NT2/D1 (cell line): Measurements from ENCODE around the gene JTB.
A peak's percentile ranks its signal among the peaks of the same experiment; 100 is the strongest.

Source experiments
- DNase-seq: peaks from one replicate; pipeline ENCODE4 v3.0.0-alpha.2; 2011; ENCODE audit warnings: low read depth, low spot score
- H3K27me3 ChIP-seq: 2 replicates; pipeline ENCODE4 v1.6.0; 2011; ENCODE audit warnings: mild to moderate bottlenecking; ENCODE audit not compliant: insufficient read length, insufficient read depth
- H3K36me3 ChIP-seq: 2 replicates; pipeline ENCODE4 v1.6.1; 2011; ENCODE audit warnings: mild to moderate bottlenecking, low read length, mixed read lengths; ENCODE audit not compliant: insufficient read depth, insufficient read length
- H3K4me1 ChIP-seq: 2 replicates; pipeline ENCODE4 v1.5.1; 2011; ENCODE audit not compliant: insufficient read depth, insufficient read length
- H3K4me3 ChIP-seq: 2 replicates; pipeline ENCODE4 v1.5.1; 2011; ENCODE audit warnings: low read depth; ENCODE audit not compliant: insufficient read length
- H3K9ac ChIP-seq: 2 replicates; pipeline ENCODE4 v1.6.0; 2011; ENCODE audit warnings: low read depth; ENCODE audit not compliant: insufficient read length
- H3K9me3 ChIP-seq: 2 replicates; pipeline ENCODE4 v1.5.1; 2011; ENCODE audit warnings: mild to moderate bottlenecking, low read length; ENCODE audit not compliant: insufficient read depth
- SUZ12 ChIP-seq: IDR thresholded peaks from 2 replicates; pipeline ENCODE4 v1.6.1; 2011; ENCODE audit not compliant: insufficient read length, insufficient read depth; ENCODE audit errors: extremely low read depth
- YY1 ChIP-seq: IDR thresholded peaks from 2 replicates; pipeline ENCODE4 v1.6.1; 2011; ENCODE audit not compliant: insufficient read length, insufficient read depth
- ZNF274 ChIP-seq: IDR thresholded peaks from 2 replicates; pipeline ENCODE4 v1.6.1; 2011; ENCODE audit warnings: mild to moderate bottlenecking, low read depth, low read length

JTB gene

GRCh38 chr1:153951801-153952200 lies 25.7 kb downstream of the JTB start:
- Histone ChIP-seq H3K27me3 (no peaks in the 10 kb centered on the region), H3K36me3 (peaks cover 81% of the 10 kb centered on the region), H3K9me3 (no peaks in the 10 kb centered on the region), H3K9ac (no peak overlapping the region), H3K4me3 (no peak overlapping the region), H3K4me1 (peaks cover 27% of the 10 kb centered on the region)
- TF ChIP-seq ZNF274: no peak
- no peak for TF ChIP-seq SUZ12
- no peak for TF ChIP-seq YY1
- DNase-seq: no peak

- no peak for DNase-seq
- Histone ChIP-seq H3K4me1 (peaks cover 22% of the 10 kb centered on the region), H3K9ac (no peak overlapping the region), H3K36me3 (peaks cover 82% of the 10 kb centered on the region), H3K9me3 (no peaks in the 10 kb centered on the region), H3K4me3 (no peak overlapping the region), H3K27me3 (no peaks in the 10 kb centered on the region)
- TF ChIP-seq YY1 (no peak), ZNF274 (no peak), SUZ12 (no peak)
Observed at GRCh38 chr1:153951183-153951582, 26.3 kb downstream of the JTB start.

- Histone ChIP-seq H3K9me3 (no peaks in the 10 kb centered on the region), H3K27me3 (no peaks in the 10 kb centered on the region), H3K4me3 (peak within 1 kb of the TSS; percentile 92), H3K36me3 (peaks cover 81% of the 10 kb centered on the region), H3K9ac (peak within 1 kb of the TSS; percentile 97), H3K4me1 (peaks cover 20% of the 10 kb centered on the region)
- TF ChIP-seq SUZ12 (no peak), YY1 (no peak), ZNF274 (no peak)
- peak; percentile 87 for DNase-seq
Observed at GRCh38 chr1:153946622-153947241, 30.7 kb downstream of the JTB start, which contains the start of gene DENND4B. TSS of gene DENND4B (minus strand) at chr1:153946718. CDS start at chr1:153944374, 2,344 bp downstream.

- Histone ChIP-seq H3K4me3 (peak overlapping the region; percentile 92), H3K4me1 (peaks cover 20% of the 10 kb centered on the region), H3K36me3 (peaks cover 81% of the 10 kb centered on the region), H3K9ac (peak overlapping the region; percentile 97), H3K9me3 (no peaks in the 10 kb centered on the region), H3K27me3 (no peaks in the 10 kb centered on the region)
- DNase-seq: no peak
- no peak for TF ChIP-seq ZNF274
- no peak for TF ChIP-seq YY1
- no peak for TF ChIP-seq SUZ12
Observed at GRCh38 chr1:153945795-153946621, 31.5 kb downstream of the JTB start.

GRCh38 chr1:153945131-153945794 lies 32.2 kb downstream of the JTB start:
- Histone ChIP-seq H3K9ac (peak overlapping the region; percentile 97), H3K4me3 (peak overlapping the region; percentile 92), H3K9me3 (no peaks in the 10 kb centered on the region), H3K36me3 (peaks cover 81% of the 10 kb centered on the region), H3K27me3 (no peaks in the 10 kb centered on the region), H3K4me1 (peaks cover 20% of the 10 kb centered on the region)
- DNase-seq: no peak
- no peak for TF ChIP-seq YY1
- TF ChIP-seq ZNF274: no peak
- TF ChIP-seq SUZ12: no peak

GRCh38 chr1:153944827-153945117 lies 32.7 kb downstream of the JTB start:
- H3K9me3 ChIP-seq: no peaks in the 10 kb centered on the region
- no peak for TF ChIP-seq ZNF274
- TF ChIP-seq YY1: no peak
- no peak for TF ChIP-seq SUZ12
- H3K4me1 ChIP-seq: peaks cover 20% of the 10 kb centered on the region
- H3K4me3 ChIP-seq: peak overlapping the region; percentile 92
- H3K36me3 ChIP-seq: peaks cover 81% of the 10 kb centered on the region
- H3K27me3 ChIP-seq: no peaks in the 10 kb centered on the region
- peak overlapping the region; percentile 97 for H3K9ac ChIP-seq
- DNase-seq: no peak
